Trophoblast cell (in vitro differentiated cells and primary cell): ENCODE results near the gene A1BG.

Experiments
- DNase-seq, 2 donors: peaks; one replicate each; pipeline ENCODE4 v3.0.0-alpha.2; 2016
- H2AFZ ChIP-seq: 2 replicates; pipeline ENCODE4 v1.6.1; 2013; ENCODE audit warnings: low read length, moderate library complexity, mild to moderate bottlenecking; ENCODE audit not compliant: insufficient read depth, poor library complexity
- H2AK5ac ChIP-seq: 2 replicates; pipeline ENCODE4 v1.6.1; 2013; ENCODE audit warnings: mild to moderate bottlenecking, low read length
- H2BK120ac ChIP-seq: 2 replicates; pipeline ENCODE4 v1.6.1; 2013; ENCODE audit warnings: low read length, mild to moderate bottlenecking, moderate library complexity; ENCODE audit not compliant: insufficient read depth, poor library complexity
- H2BK12ac ChIP-seq: 2 replicates; pipeline ENCODE4 v1.6.1; 2013; ENCODE audit warnings: mild to moderate bottlenecking, low read length, moderate library complexity
- H2BK5ac ChIP-seq: 2 replicates; pipeline ENCODE4 v1.6.1; 2013; ENCODE audit warnings: low read length, low read depth, moderate library complexity, mild to moderate bottlenecking; ENCODE audit not compliant: poor library complexity
- H3K14ac ChIP-seq: 2 replicates; pipeline ENCODE4 v1.6.1; 2013; ENCODE audit warnings: mild to moderate bottlenecking, low read length
- H3K18ac ChIP-seq: 2 replicates; pipeline ENCODE4 v1.6.1; 2013; ENCODE audit warnings: mild to moderate bottlenecking, low read length
- H3K23ac ChIP-seq: 2 replicates; pipeline ENCODE4 v1.6.1; 2013; ENCODE audit warnings: low read length
- H3K27ac ChIP-seq: 2 replicates; pipeline ENCODE4 v1.5.1; 2013; ENCODE audit warnings: low read depth, mild to moderate bottlenecking, inconsistent platforms, low read length, moderate library complexity
- H3K27me3 ChIP-seq: 2 replicates; pipeline ENCODE4 v1.6.1; 2013; ENCODE audit warnings: inconsistent platforms, mild to moderate bottlenecking, low read length, moderate library complexity; ENCODE audit not compliant: insufficient read depth
- H3K36me3 ChIP-seq, 2 experiments: 1 replicate in 1 of 2; 2 replicates in 1 of 2; pipeline ENCODE4 v1.6.1; 2013; ENCODE audit warnings: low read length in 2 of 2, mild to moderate bottlenecking in 2 of 2, moderate library complexity in 1 of 2; ENCODE audit not compliant: insufficient read depth in 2 of 2, control insufficient read depth in 1 of 2
- H3K4ac ChIP-seq: 2 replicates; pipeline ENCODE4 v1.6.1; 2013; ENCODE audit warnings: low read depth, mild to moderate bottlenecking, low read length, moderate library complexity
- H3K4me1 ChIP-seq, 2 experiments: 1 replicate in 1 of 2; 2 replicates in 1 of 2; pipeline ENCODE4 v1.6.1; 2013; ENCODE audit warnings: low read length in 2 of 2, mild to moderate bottlenecking in 2 of 2, moderate library complexity in 1 of 2; ENCODE audit not compliant: insufficient read depth in 2 of 2, control insufficient read depth in 1 of 2
- H3K4me2 ChIP-seq: 2 replicates; pipeline ENCODE4 v1.6.1; 2013; ENCODE audit warnings: inconsistent platforms, mild to moderate bottlenecking, low read length, moderate library complexity
- H3K4me3 ChIP-seq: 2 replicates; pipeline ENCODE4 v1.5.1; 2013; ENCODE audit warnings: mild to moderate bottlenecking, low read depth, low read length, inconsistent platforms
- H3K79me1 ChIP-seq: one replicate; pipeline ENCODE4 v1.6.1; 2013; ENCODE audit warnings: low read length
- H3K79me2 ChIP-seq: 2 replicates; pipeline ENCODE4 v1.6.1; 2013; ENCODE audit warnings: low read length, mild to moderate bottlenecking; ENCODE audit not compliant: control insufficient read depth, insufficient read depth, poor library complexity
- H3K9ac ChIP-seq: 2 replicates; pipeline ENCODE4 v1.6.1; 2013; ENCODE audit warnings: mild to moderate bottlenecking, low read length
- H3K9me3 ChIP-seq: 2 replicates; pipeline ENCODE4 v1.6.1; 2013; ENCODE audit warnings: low read depth, mild to moderate bottlenecking, control low read depth, inconsistent platforms, low read length; ENCODE audit not compliant: insufficient read depth
- H4K12ac ChIP-seq: 2 replicates; pipeline ENCODE4 v1.6.1; 2013; ENCODE audit warnings: low read depth, mild to moderate bottlenecking, low read length, moderate library complexity
- H4K8ac ChIP-seq: 2 replicates; pipeline ENCODE4 v1.6.1; 2013; ENCODE audit warnings: low read depth, mild to moderate bottlenecking, low read length, moderate library complexity
- H4K91ac ChIP-seq: one replicate; pipeline ENCODE4 v1.6.1; 2013; ENCODE audit warnings: low read depth, mild to moderate bottlenecking, low read length, moderate library complexity
- WGBS: extraction: QIAGEN DNeasy Blood & Tissue Kit; methylation state at CpG from one replicate; pipeline ENCODE4 v1.1.7; 2013; ENCODE audit warnings: missing lambda C conversion rate; ENCODE audit not compliant: insufficient read length, insufficient coverage; ENCODE audit errors: extremely low coverage; 5-methylcytosine and 5-hydroxymethylcytosine counted together

The A1BG gene

GRCh38 chr19:58387338-58388174 is 34.3 kb upstream of the A1BG start:
- no peak for DNase-seq
- peaks cover 15% of the 10 kb centered on the region for H3K79me2 ChIP-seq
- peak overlapping the region; percentile 80 for H3K4me3 ChIP-seq
- H2BK120ac ChIP-seq = no peak overlapping the region
- peaks cover 16 to 27% of the 10 kb centered on the region in 2 experiments for H3K36me3 ChIP-seq
- H3K4ac ChIP-seq = peak overlapping the region; percentile 80
- H4K12ac ChIP-seq = no peak overlapping the region
- H2BK12ac ChIP-seq = no peak overlapping the region
- no CpG with 5 or more reads among the region's 39 CpGs for WGBS
- H2AFZ ChIP-seq = no peak overlapping the region
- H3K9me3 ChIP-seq = no peaks in the 10 kb centered on the region
- peak overlapping the region; percentile 87 for H3K9ac ChIP-seq
- H3K23ac ChIP-seq = no peak overlapping the region
- H4K91ac ChIP-seq = no peak overlapping the region
- H3K27ac ChIP-seq = no peak overlapping the region
- H3K4me1 ChIP-seq = peaks cover 11 to 20% of the 10 kb centered on the region in 2 experiments
- peak overlapping the region; percentile 63 for H3K4me2 ChIP-seq
- peak overlapping the region; percentile 49 for H2AK5ac ChIP-seq
- no peak overlapping the region for H2BK5ac ChIP-seq
- no peaks in the 10 kb centered on the region for H3K27me3 ChIP-seq
- peak overlapping the region; percentile 1 for H4K8ac ChIP-seq
- peak overlapping the region; percentile 38 for H3K14ac ChIP-seq
- no peak overlapping the region for H3K18ac ChIP-seq
- peaks cover 11% of the 10 kb centered on the region for H3K79me1 ChIP-seq

- Histone ChIP-seq H3K27me3 (no peaks in the 10 kb centered on the region), H3K23ac (no peak within 1 kb of the TSS), H3K27ac (peak within 1 kb of the TSS; percentile 97), H3K36me3 (peaks cover 13 to 21% of the 10 kb centered on the region in 2 experiments), H2BK12ac (no peak within 1 kb of the TSS), H3K9me3 (no peaks in the 10 kb centered on the region), H3K79me2 (peaks cover 15% of the 10 kb centered on the region), H3K4me1 (peaks cover 15 to 25% of the 10 kb centered on the region in 2 experiments), H4K91ac (peak within 1 kb of the TSS; percentile 98), H4K12ac (peak within 1 kb of the TSS; percentile 95), H3K4me2 (peak within 1 kb of the TSS; percentile 63), H2BK5ac (peak within 1 kb of the TSS; percentile 81), H3K4ac (peak within 1 kb of the TSS; percentile 80), H3K4me3 (peak within 1 kb of the TSS; percentile 80), H3K18ac (peak within 1 kb of the TSS; percentile 96), H4K8ac (peak within 1 kb of the TSS; percentile 95), H3K14ac (peak within 1 kb of the TSS; percentile 94), H2AK5ac (peak within 1 kb of the TSS; percentile 56), H3K79me1 (peaks cover 11% of the 10 kb centered on the region), H3K9ac (peak within 1 kb of the TSS; percentile 99), H2AFZ (peak within 1 kb of the TSS; percentile 77), H2BK120ac (peak within 1 kb of the TSS; percentile 70)
- no CpG with 5 or more reads among the region's 64 CpGs for WGBS
- peak; percentile 98 to 99 for DNase-seq
These were observed 33.5 kb upstream of the A1BG start, which contains the start of gene RPS5 for GRCh38 chr19:58386576-58387337. TSS of gene RPS5 (plus strand) at chr19:58387269. CDS start at chr19:58388138, 869 bp downstream.

GRCh38 chr19:58385891-58386575 is 32.7 kb upstream of the A1BG start:
- Histone ChIP-seq H3K27me3 (no peaks in the 10 kb centered on the region), H3K4ac (peak overlapping the region; percentile 23), H3K79me2 (peaks cover 15% of the 10 kb centered on the region), H2BK120ac (peak overlapping the region; percentile 70), H3K9ac (peak overlapping the region; percentile 99), H2BK12ac (no peak overlapping the region), H2AFZ (peak overlapping the region; percentile 77), H3K23ac (no peak overlapping the region), H2AK5ac (peak overlapping the region; percentile 56), H3K79me1 (peaks cover 11% of the 10 kb centered on the region), H3K4me3 (peak overlapping the region; percentile 80), H3K27ac (peak overlapping the region; percentile 97), H4K91ac (peak overlapping the region; percentile 98), H3K18ac (peak overlapping the region; percentile 96), H4K12ac (peak overlapping the region; percentile 95), H3K14ac (peak overlapping the region; percentile 94), H3K9me3 (no peaks in the 10 kb centered on the region), H2BK5ac (peak overlapping the region; percentile 81), H3K4me1 (peaks cover 18 to 28% of the 10 kb centered on the region in 2 experiments), H3K36me3 (peaks cover 8 to 17% of the 10 kb centered on the region in 2 experiments), H4K8ac (peak overlapping the region; percentile 95), H3K4me2 (peak overlapping the region; percentile 63)
- no CpG with 5 or more reads among the region's 36 CpGs for WGBS
- no peak for DNase-seq
